ENCODE results near the gene BEAN1.

DNA sequence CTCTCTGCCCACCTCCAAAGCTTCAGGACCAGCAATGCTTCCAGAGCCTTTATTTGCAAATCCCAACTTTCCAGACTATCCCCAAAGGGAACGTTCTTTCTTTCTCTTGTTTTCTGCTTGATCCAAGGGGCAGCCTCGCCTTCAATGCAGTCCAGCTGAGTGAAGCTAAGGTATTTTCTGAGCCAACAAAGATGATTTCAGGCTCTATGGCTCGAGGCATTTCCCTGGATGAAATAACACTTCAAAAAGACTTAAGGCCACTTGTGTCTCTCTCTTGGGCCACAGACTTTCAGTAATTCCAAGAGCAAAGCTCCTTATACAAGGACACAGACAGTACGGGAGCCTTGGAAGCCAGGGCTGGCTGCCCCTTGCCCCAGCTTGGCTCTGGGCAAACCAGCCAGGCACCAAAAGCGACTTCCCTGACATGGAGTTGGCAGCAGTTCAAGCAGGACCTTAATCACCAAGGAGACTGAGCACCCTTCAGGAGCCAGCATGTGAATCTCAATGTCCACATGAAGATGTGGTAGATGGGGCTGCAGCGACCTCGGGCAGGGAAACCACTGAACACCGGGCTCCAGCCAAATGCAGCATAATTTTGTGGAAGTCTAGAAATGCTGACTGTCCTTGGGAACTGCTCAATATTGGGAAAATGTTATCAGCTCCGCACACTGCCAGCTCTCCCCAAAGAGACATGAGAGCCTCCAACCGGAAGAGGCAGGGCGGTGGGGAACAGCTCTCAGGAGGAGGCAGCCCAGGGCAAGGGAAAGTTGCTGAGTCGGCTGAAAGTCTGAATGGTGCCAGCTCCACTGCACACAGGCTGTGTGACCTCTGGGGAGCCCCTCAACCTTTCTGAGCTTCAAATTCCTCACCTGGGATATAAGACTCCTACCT lies 83.9 kb downstream of the BEAN1 start:
- TF ChIP-seq, protein P1, sequence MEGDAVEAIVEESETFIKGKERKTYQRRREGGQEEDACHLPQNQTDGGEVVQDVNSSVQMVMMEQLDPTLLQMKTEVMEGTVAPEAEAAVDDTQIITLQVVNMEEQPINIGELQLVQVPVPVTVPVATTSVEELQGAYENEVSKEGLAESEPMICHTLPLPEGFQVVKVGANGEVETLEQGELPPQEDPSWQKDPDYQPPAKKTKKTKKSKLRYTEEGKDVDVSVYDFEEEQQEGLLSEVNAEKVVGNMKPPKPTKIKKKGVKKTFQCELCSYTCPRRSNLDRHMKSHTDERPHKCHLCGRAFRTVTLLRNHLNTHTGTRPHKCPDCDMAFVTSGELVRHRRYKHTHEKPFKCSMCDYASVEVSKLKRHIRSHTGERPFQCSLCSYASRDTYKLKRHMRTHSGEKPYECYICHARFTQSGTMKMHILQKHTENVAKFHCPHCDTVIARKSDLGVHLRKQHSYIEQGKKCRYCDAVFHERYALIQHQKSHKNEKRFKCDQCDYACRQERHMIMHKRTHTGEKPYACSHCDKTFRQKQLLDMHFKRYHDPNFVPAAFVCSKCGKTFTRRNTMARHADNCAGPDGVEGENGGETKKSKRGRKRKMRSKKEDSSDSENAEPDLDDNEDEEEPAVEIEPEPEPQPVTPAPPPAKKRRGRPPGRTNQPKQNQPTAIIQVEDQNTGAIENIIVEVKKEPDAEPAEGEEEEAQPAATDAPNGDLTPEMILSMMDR (IDR thresholded peaks at IDR 0.05) = no peak
- TF ChIP-seq POLR2A (IDR thresholded peaks at IDR 0.05) = no peak

All from esophagus squamous epithelium (tissue), 4 donors.